ENCODE data around the gene KIF17. TPM values are rescaled to one million over a fixed set of nuclear protein-coding genes. Genes with fewer than 3 reads are reported as not detected.

Gene KIF17
- total and polyA plus RNA-seq, 9 donors, result 0.56 to 6.2 (median 2.2) TPM

DNA sequence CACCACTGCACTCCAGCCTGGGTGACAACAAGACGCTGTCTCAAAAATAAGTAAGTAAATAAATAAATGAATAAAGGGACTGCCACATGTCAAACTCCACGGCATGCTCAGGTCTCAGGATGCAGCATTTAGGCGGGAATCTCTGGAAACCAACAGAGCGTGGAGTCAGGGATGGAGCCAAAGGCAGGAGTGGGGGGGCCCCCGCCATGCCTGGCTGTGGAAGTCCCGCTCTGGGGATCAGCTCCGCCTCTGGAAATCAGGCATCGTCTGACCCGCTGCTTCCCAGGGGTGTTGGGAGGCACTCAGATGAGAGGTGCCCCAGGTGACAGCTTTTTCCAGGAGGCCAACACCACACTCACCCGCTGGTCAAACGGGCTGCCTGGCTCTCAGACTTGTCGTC is 20.2 kb downstream of the KIF17 start:
- DNase-seq, result no peak
- H3K9me3 ChIP-seq, result no peaks in the 10 kb centered on the region
- no peaks in the 10 kb centered on the region for H3K27me3 ChIP-seq
- intact Hi-C loops (cut with DNase I), result loop anchor here (2.0 to 5.0 kb wide), 2 partner anchors 497 to 500 kb away; no protein-coding TSS in a partner anchor
- TF ChIP-seq, protein P1, sequence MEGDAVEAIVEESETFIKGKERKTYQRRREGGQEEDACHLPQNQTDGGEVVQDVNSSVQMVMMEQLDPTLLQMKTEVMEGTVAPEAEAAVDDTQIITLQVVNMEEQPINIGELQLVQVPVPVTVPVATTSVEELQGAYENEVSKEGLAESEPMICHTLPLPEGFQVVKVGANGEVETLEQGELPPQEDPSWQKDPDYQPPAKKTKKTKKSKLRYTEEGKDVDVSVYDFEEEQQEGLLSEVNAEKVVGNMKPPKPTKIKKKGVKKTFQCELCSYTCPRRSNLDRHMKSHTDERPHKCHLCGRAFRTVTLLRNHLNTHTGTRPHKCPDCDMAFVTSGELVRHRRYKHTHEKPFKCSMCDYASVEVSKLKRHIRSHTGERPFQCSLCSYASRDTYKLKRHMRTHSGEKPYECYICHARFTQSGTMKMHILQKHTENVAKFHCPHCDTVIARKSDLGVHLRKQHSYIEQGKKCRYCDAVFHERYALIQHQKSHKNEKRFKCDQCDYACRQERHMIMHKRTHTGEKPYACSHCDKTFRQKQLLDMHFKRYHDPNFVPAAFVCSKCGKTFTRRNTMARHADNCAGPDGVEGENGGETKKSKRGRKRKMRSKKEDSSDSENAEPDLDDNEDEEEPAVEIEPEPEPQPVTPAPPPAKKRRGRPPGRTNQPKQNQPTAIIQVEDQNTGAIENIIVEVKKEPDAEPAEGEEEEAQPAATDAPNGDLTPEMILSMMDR (IDR thresholded peaks at IDR 0.05), result no peak
- TF ChIP-seq POLR2A (IDR thresholded peaks at IDR 0.05), result no peak
- TF ChIP-seq EP300 (IDR thresholded peaks at IDR 0.05), result no peak
- 80 to 88% (median 87%) methylated on average over 11 to 12 of the region's 12 CpGs for WGBS, 3 donors
- no peaks in the 10 kb centered on the region for H3K4me1 ChIP-seq (ENCODE audit: insufficient read depth)
- no peak overlapping the region for H3K27ac ChIP-seq
- no peaks in the 10 kb centered on the region for H3K36me3 ChIP-seq
- H3K4me3 ChIP-seq, result no peak overlapping the region

DNA sequence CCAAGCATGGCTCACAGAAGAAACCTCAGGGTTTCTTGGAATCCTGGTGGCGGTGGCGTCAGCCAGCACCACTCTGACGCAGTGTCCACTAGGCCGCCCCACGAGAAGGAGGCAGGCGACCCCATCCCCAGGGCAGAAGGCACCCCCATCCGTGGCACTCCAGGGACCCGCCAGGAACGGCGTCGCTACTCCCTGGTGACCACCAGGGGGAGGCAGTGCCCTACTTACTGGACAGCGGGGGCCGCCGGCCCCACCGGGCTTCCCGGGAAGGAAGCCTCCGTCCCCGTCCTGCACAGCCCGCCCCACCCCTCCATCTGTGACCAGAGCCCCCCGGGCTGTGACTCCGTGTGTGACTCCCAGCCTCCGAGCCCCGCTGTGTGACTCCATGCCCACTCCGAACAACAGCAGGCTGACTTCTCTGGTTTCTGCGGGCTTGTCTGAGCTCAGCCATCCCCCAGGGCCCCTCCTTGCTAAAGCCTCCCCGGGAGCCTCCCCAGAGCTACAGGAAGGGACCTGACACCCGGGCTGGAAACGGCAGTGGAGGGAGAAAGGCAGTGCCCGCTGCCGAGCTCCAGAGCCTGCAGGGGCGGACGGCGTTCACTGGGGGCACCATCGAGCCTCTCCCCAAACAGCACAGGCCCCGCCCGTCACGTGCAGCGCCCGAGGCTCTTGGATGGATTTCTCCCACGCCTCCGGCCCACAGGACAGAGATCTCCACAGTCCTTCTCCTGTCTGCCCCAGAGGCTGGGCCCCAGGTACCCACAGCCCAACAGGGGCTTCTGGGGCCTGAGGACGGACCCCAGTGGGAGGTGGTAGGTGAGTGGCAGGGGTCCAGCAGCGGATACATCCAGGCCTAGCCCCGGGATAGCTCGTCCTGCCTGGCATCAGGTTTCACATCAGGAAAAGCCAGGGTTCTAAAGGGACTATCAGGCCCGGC is 21.1 kb downstream of the KIF17 start:
- intact Hi-C loops (cut with DNase I), result loop anchor here (2.0 to 5.0 kb wide), 2 partner anchors 498 to 501 kb away; no protein-coding TSS in a partner anchor
- no peaks in the 10 kb centered on the region for H3K27me3 ChIP-seq
- H3K9me3 ChIP-seq, result no peaks in the 10 kb centered on the region
- DNase-seq, result peak; percentile 89 to 93 (median 91)
- H3K4me3 ChIP-seq, result peak overlapping the region; percentile 51
- no peaks in the 10 kb centered on the region for H3K36me3 ChIP-seq
- H3K27ac ChIP-seq, result peak overlapping the region; percentile 57 to 84
- no peaks in the 10 kb centered on the region for H3K4me1 ChIP-seq (ENCODE audit: insufficient read depth)
- TF ChIP-seq POLR2A (IDR thresholded peaks at IDR 0.05) (peak; percentile 15), EP300 (IDR thresholded peaks at IDR 0.05) (no peak)
- TF ChIP-seq, protein P1 (IDR thresholded peaks at IDR 0.05), result peak; percentile 54 to 92 (median 89)
- WGBS, 3 donors, result 1% methylated on average over 29 to 46 of the region's 46 CpGs

DNA sequence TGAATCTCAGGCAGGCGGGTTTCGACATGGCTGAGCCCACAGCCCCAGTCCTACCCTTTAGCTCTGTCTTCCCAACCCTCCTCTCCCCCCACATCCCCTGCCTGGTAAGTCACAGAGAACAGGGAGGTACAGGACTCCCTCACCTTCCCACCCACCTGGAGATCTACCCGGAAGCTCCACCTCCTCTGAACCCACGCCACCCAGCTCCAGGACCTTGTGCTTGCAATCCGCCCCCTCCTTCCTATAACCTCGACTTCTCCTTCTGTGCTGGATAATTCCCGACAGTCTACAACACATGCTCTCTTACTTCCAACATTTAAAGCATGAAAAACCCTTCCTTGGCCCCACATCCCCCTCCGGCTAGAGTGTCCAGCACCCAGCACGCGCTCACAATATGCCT is 22.3 kb downstream of the KIF17 start:
- 78 to 79% (median 79%) methylated on average over 10 of the region's 10 CpGs for WGBS, 3 donors
- Histone ChIP-seq H3K4me3 (no peak overlapping the region), H3K36me3 (no peaks in the 10 kb centered on the region), H3K27ac (no peak overlapping the region), H3K9me3 (no peaks in the 10 kb centered on the region), H3K27me3 (no peaks in the 10 kb centered on the region), H3K4me1 (ENCODE audit: insufficient read depth) (no peaks in the 10 kb centered on the region)
- no peak for DNase-seq
- TF ChIP-seq, protein P1 (IDR thresholded peaks at IDR 0.05), result no peak
- TF ChIP-seq POLR2A (IDR thresholded peaks at IDR 0.05) (no peak), EP300 (IDR thresholded peaks at IDR 0.05) (no peak)
- intact Hi-C loops (cut with DNase I), result loop anchor here in 1 of 4 donors (5.0 kb wide), 1 partner anchor 502 kb away; no protein-coding TSS in a partner anchor

DNA sequence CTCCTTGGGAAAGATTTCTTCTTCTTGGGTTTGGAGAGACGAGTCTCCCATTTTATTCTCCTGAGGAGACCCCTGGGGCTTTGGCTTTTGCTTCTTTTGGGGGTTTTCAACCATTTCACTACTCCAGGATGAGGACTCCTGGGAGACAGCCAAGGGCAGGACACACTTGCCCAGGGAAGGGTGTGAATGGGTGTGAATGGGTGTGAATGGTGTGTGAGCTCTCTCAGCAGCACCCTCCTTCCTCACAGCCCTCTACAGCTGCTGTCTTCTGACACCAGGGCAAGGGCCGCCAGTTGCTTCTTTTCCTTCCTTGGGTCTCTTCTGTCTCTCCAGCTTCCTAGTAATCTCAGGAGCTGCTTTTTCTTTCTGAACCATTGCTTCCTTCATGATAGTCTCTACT is 24.2 kb downstream of the KIF17 start:
- H3K27me3 ChIP-seq, result no peaks in the 10 kb centered on the region
- H3K27ac ChIP-seq, result no peak overlapping the region
- H3K9me3 ChIP-seq, result no peaks in the 10 kb centered on the region
- intact Hi-C loops (cut with DNase I), result no loop called here
- 84 to 92% (median 85%) methylated on average over 2 of the region's 2 CpGs for WGBS, 3 donors
- no peak for TF ChIP-seq POLR2A (IDR thresholded peaks at IDR 0.05)
- TF ChIP-seq EP300 (IDR thresholded peaks at IDR 0.05), result no peak
- TF ChIP-seq, protein P1 (IDR thresholded peaks at IDR 0.05), result no peak
- H3K36me3 ChIP-seq, result no peaks in the 10 kb centered on the region
- no peak for DNase-seq
- H3K4me1 ChIP-seq (ENCODE audit: insufficient read depth), result no peaks in the 10 kb centered on the region
- H3K4me3 ChIP-seq, result no peak overlapping the region
